ENCODE measurements around the gene DCP2. TPM values are rescaled to one million over a fixed set of nuclear protein-coding genes. Genes with fewer than 3 reads are reported as not detected.

DCP2 gene
- total RNA-seq, 2 donors from 2014 or later, result 10.8 to 12.8 TPM

- TF ChIP-seq CTCF (IDR thresholded peaks at IDR 0.05), result no peak
- H3K9me3 ChIP-seq, result no peaks in the 10 kb centered on the region
- no peak for DNase-seq (ENCODE audit: low spot score)
- H3K36me3 ChIP-seq, result peaks cover 20% of the 10 kb centered on the region
- H3K27ac ChIP-seq, result no peak overlapping the region
- H3K4me3 ChIP-seq, result no peak overlapping the region
- H3K27me3 ChIP-seq, result no peaks in the 10 kb centered on the region
- peaks cover 0 to 24% of the 10 kb centered on the region in 2 donors for H3K4me1 ChIP-seq
Measured at GRCh38 chr5:113035096-113035495, 58.5 kb downstream of the DCP2 start.

GRCh38 chr5:113036321-113036720 is 59.7 kb downstream of the DCP2 start:
- H3K4me1 ChIP-seq, result peaks cover 0 to 24% of the 10 kb centered on the region in 2 donors
- no peak for TF ChIP-seq CTCF (IDR thresholded peaks at IDR 0.05)
- H3K4me3 ChIP-seq, result no peak overlapping the region
- no peaks in the 10 kb centered on the region for H3K9me3 ChIP-seq
- H3K27ac ChIP-seq, result no peak overlapping the region
- H3K36me3 ChIP-seq, result peaks cover 23% of the 10 kb centered on the region
- H3K27me3 ChIP-seq, result no peaks in the 10 kb centered on the region
- no peak for DNase-seq (ENCODE audit: low spot score)

- no peak for TF ChIP-seq CTCF (IDR thresholded peaks at IDR 0.05)
- Histone ChIP-seq H3K27me3 (no peaks in the 10 kb centered on the region), H3K36me3 (peaks cover 23% of the 10 kb centered on the region), H3K4me1 (peaks cover 0 to 20% of the 10 kb centered on the region in 2 donors), H3K9me3 (no peaks in the 10 kb centered on the region), H3K4me3 (no peak overlapping the region), H3K27ac (no peak overlapping the region)
- no peak for DNase-seq (ENCODE audit: low spot score)
Measured at GRCh38 chr5:113036826-113037225, 60.2 kb downstream of the DCP2 start.

DNA sequence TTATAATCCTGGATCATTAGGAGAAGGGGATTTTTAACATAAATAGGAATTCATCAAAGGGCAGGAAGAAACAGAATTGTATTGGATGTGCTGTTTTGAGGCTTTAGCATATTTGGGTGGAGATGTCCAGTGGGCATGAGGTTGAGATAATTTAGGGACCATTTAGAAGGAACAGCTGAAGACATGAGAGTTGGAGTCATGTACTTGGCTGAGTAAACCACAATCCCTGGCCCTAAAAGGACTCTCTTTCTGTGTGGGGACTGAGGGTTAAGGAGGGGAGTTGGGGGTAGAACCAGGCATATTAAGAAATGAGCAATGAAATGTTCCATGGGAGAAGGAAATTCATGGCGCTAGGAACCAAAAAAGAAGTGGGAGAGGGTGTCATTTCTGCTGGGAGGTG is 61.5 kb downstream of the DCP2 start:
- H3K36me3 ChIP-seq, result peaks cover 23% of the 10 kb centered on the region
- no peak for TF ChIP-seq CTCF (IDR thresholded peaks at IDR 0.05)

GRCh38 chr5:113038714-113039113 is 62.1 kb downstream of the DCP2 start:
- no peak for TF ChIP-seq CTCF (IDR thresholded peaks at IDR 0.05)
- no peak for DNase-seq (ENCODE audit: low spot score)

More for the DNA sequence above, 61.5 kb downstream of the DCP2 start:
- peaks cover 0 to 15% of the 10 kb centered on the region in 2 donors for H3K4me1 ChIP-seq
- no peaks in the 10 kb centered on the region for H3K9me3 ChIP-seq
- H3K27me3 ChIP-seq, result no peaks in the 10 kb centered on the region
- no peak overlapping the region for H3K27ac ChIP-seq
- no peak for DNase-seq (ENCODE audit: low spot score)
- no peak overlapping the region for H3K4me3 ChIP-seq

GRCh38 chr5:113039229-113039933 is 62.8 kb downstream of the DCP2 start:
- no peak for DNase-seq (ENCODE audit: low spot score)
- H3K9me3 ChIP-seq, result no peaks in the 10 kb centered on the region
- H3K4me1 ChIP-seq, result peaks cover 0 to 15% of the 10 kb centered on the region in 2 donors
- peaks cover 23% of the 10 kb centered on the region for H3K36me3 ChIP-seq
- H3K27ac ChIP-seq, result no peak overlapping the region
- no peak for TF ChIP-seq CTCF (IDR thresholded peaks at IDR 0.05)
- H3K4me3 ChIP-seq, result no peak overlapping the region
- no peaks in the 10 kb centered on the region for H3K27me3 ChIP-seq

More at GRCh38 chr5:113038714-113039113, 62.1 kb downstream of the DCP2 start:
- Histone ChIP-seq H3K4me1 (peaks cover 0 to 15% of the 10 kb centered on the region in 2 donors), H3K36me3 (peaks cover 23% of the 10 kb centered on the region), H3K27ac (no peak overlapping the region), H3K9me3 (no peaks in the 10 kb centered on the region), H3K4me3 (no peak overlapping the region), H3K27me3 (no peaks in the 10 kb centered on the region)
